Effector memory CD8-positive, alpha-beta T cell (primary cell): ENCODE results near the gene IGSF9B.

Experiments used
- ATAC-seq: fragments of 150-1000 bp; cut with Tn5 transposase; replicated peaks from 2 replicates; pipeline ENCODE4 v1.10.0; 2021; ENCODE audit warnings: mild to moderate bottlenecking, moderate library complexity
- DNase-seq, 3 experiments: peaks; one replicate each; pipeline ENCODE4 v3.0.0; 2021
- H3K27ac Mint-ChIP-seq, 2 donors: one replicate each; pipeline ENCODE4 v1.8.0; 2022; ENCODE audit warnings: mild to moderate bottlenecking in 2 of 2, mixed read lengths in 2 of 2, moderate library complexity in 2 of 2
- H3K27me3 Mint-ChIP-seq, 2 donors: one replicate each; pipeline ENCODE4 v1.8.0; 2022; ENCODE audit warnings: mixed read lengths in 2 of 2
- H3K36me3 Mint-ChIP-seq: one replicate; pipeline ENCODE4 v1.8.0; 2022; ENCODE audit warnings: mild to moderate bottlenecking, moderate library complexity, mixed read lengths; ENCODE audit not compliant: insufficient read depth
- H3K4me1 Mint-ChIP-seq, 2 donors: one replicate each; pipeline ENCODE4 v1.8.0; 2022; ENCODE audit warnings: low read depth in 2 of 2, mixed read lengths in 2 of 2
- H3K4me3 Mint-ChIP-seq, 2 donors: one replicate each; pipeline ENCODE4 v1.8.0; 2022; ENCODE audit warnings: mild to moderate bottlenecking in 2 of 2, mixed read lengths in 2 of 2, moderate library complexity in 2 of 2
- H3K9me3 Mint-ChIP-seq, 2 donors: one replicate each; pipeline ENCODE4 v1.8.0; 2022; ENCODE audit warnings: mixed read lengths in 2 of 2

IGSF9B gene

DNA sequence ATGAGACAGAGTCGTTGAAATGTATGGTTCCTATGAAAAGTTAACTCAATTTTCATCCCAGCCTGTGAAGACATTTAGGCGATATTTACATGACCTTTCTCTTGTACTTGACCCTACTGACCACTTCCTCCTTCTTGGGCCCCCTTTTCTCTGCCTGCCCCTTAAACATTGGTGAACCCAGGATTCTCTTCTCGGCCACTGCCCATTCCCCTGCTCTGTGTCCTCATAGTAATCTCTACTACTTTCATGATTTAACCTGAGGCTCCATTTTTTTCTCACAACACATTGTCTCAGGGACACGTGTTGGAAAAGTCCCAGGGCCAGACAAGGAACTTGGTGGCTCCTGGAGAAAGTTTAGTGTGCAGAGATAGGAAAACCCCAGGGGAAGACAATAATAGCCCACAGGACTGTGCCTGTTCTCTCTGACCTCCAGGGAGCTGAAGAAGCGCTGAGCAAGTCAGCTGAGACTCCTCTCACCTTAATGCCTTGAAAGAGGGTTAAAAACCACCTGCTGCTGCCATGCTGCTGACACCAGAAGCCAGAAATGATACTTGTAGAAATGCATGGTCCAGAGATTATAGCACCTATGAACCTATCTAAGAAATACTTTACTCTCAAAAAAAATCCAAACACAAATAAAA lies 69.0 kb downstream of the IGSF9B start:
- Mint-ChIP-seq H3K27me3 (peaks cover 63 to 87% of the 10 kb centered on the region in 2 donors), H3K4me1 (no peaks in the 10 kb centered on the region), H3K4me3 (no peak overlapping the region), H3K36me3 (no peaks in the 10 kb centered on the region), H3K9me3 (peaks cover 0 to 4% of the 10 kb centered on the region in 2 donors), H3K27ac (no peak overlapping the region)
- DNase-seq (no peak), ATAC-seq (no peak)

GRCh38 chr11:133886029-133886428 lies 70.7 kb downstream of the IGSF9B start:
- H3K36me3 Mint-ChIP-seq: no peaks in the 10 kb centered on the region
- H3K27ac Mint-ChIP-seq: no peak overlapping the region
- peaks cover 60 to 80% of the 10 kb centered on the region in 2 donors for H3K27me3 Mint-ChIP-seq
- DNase-seq (no peak), ATAC-seq (no peak)
- H3K4me3 Mint-ChIP-seq: no peak overlapping the region
- H3K4me1 Mint-ChIP-seq: no peaks in the 10 kb centered on the region
- peaks cover 0 to 14% of the 10 kb centered on the region in 2 donors for H3K9me3 Mint-ChIP-seq

GRCh38 chr11:133872160-133872559 lies 84.6 kb downstream of the IGSF9B start:
- Mint-ChIP-seq H3K4me1 (no peaks in the 10 kb centered on the region), H3K36me3 (no peaks in the 10 kb centered on the region), H3K27me3 (peaks cover 0 to 6% of the 10 kb centered on the region in 2 donors), H3K9me3 (no peaks in the 10 kb centered on the region), H3K4me3 (no peak overlapping the region), H3K27ac (no peak overlapping the region)
- DNase-seq (no peak), ATAC-seq (no peak)

DNA sequence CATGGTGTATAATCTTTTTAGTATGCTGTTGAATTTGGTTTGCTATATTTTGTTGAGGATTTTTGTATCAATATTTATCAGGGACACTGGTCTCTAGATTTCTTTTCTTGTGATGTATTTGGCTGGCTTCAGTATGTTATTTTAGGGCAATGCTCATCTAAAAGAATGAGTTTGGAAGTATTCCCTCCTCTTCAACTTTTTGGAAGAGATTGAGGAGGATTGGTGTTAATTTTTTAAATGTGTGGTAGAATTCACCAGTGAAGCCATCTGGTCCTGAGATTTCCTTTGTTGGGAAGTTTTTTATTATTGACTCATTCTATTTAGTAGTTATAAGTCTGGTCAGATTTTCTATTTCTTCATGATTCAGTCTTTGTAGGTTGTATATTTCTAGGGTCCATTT lies 89.3 kb downstream of the IGSF9B start:
- DNase-seq: no peak
- H3K36me3 Mint-ChIP-seq: no peaks in the 10 kb centered on the region
- ATAC-seq: no peak
- H3K4me3 Mint-ChIP-seq: no peak overlapping the region
- no peak overlapping the region for H3K27ac Mint-ChIP-seq
- H3K9me3 Mint-ChIP-seq: no peaks in the 10 kb centered on the region
- peaks cover 14 to 24% of the 10 kb centered on the region in 2 donors for H3K27me3 Mint-ChIP-seq
- H3K4me1 Mint-ChIP-seq: no peaks in the 10 kb centered on the region

DNA sequence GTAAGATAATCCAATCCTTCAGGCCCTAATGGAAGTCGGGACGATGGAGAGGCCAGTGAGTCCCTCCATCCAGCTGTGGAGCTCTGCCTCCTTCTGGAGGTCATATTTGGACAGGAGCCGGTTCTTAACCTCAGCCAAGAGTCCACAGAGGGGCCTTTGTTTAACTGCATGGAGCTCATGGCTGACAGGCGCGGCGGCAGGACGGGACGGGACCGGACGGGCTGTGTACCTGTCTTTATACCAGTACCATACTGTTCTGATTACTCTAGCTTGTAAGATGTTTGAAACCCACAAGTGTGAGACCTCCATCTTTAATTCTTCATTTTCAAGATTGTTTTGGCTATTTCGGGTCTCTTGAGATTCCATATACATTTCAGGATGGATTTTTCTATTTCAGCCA lies 91.3 kb downstream of the IGSF9B start:
- H3K9me3 Mint-ChIP-seq: no peaks in the 10 kb centered on the region
- H3K36me3 Mint-ChIP-seq: no peaks in the 10 kb centered on the region
- ATAC-seq: no peak
- no peak for DNase-seq
- no peak overlapping the region for H3K27ac Mint-ChIP-seq
- H3K27me3 Mint-ChIP-seq: peaks cover 14 to 34% of the 10 kb centered on the region in 2 donors
- no peak overlapping the region for H3K4me3 Mint-ChIP-seq
- H3K4me1 Mint-ChIP-seq: no peaks in the 10 kb centered on the region

DNA sequence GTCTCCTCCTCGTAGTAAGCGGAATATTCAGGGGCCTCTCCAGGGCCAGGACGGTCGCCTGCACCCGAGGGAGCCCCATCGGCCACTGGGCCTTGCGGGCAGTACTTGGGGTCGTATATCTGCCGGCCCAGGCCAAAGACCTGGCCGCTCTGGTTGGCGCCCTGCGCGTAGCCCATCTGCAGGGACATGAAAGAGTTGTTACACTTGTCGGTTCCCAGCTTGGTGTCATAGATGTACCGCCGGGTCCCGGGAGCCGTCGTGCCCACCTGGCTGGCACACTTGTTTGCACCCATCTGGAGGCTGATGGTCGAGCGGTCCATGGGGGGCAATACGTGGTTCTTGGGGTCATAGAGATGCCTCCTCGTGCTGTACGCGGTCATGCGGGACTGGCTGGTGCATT lies 92.0 kb downstream of the IGSF9B start:
- Mint-ChIP-seq H3K36me3 (no peaks in the 10 kb centered on the region), H3K4me1 (no peaks in the 10 kb centered on the region), H3K27ac (no peak overlapping the region), H3K27me3 (peaks cover 14 to 41% of the 10 kb centered on the region in 2 donors), H3K9me3 (no peaks in the 10 kb centered on the region), H3K4me3 (no peak overlapping the region)
- ATAC-seq: no peak
- DNase-seq: no peak

GRCh38 chr11:133860151-133860550 lies 96.6 kb downstream of the IGSF9B start:
- ATAC-seq (no peak), DNase-seq (no peak)
- Mint-ChIP-seq H3K4me1 (no peaks in the 10 kb centered on the region), H3K4me3 (no peak overlapping the region), H3K36me3 (no peaks in the 10 kb centered on the region), H3K27me3 (peaks cover 28 to 66% of the 10 kb centered on the region in 2 donors), H3K27ac (no peak overlapping the region), H3K9me3 (no peaks in the 10 kb centered on the region)
